Activated effector memory CD4-positive, alpha-beta T cell treated with Interleukin-2 at 50 U/mL for 16 hours (primary cell): Measurements from ENCODE around the gene DUSP16.
"Not testable (repeated sequence)": the region's sequence is repeated elsewhere in the genome, so short reads cannot be mapped to it uniquely, and the experiment has no call there.

Source experiments
- DNase-seq: peaks from one replicate; pipeline ENCODE4 v3.0.0-alpha.2; 2020

The DUSP16 gene

GRCh38 chr12:12519354-12519998, 43.2 kb downstream of the DUSP16 start:
- no peak for DNase-seq

DNA sequence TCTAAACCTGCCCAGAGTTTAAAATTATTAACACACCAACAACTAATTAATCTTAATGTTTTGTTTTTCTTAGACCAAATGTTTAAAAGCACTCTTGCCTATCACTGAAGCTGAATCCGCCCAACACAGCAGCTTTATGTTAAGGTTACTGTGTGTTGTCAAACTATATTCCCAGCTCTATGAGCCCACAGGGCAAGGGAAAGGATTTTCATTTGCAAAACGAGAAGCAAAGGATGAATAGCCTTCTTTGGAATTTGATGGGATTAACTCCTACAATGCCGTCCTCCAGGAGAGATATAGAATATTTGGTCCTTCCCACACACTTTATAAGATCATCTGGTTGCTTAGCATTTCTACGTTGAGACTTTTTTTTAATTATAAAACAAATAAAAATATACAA, 43.7 kb downstream of the DUSP16 start:
- no peak for DNase-seq

DNA sequence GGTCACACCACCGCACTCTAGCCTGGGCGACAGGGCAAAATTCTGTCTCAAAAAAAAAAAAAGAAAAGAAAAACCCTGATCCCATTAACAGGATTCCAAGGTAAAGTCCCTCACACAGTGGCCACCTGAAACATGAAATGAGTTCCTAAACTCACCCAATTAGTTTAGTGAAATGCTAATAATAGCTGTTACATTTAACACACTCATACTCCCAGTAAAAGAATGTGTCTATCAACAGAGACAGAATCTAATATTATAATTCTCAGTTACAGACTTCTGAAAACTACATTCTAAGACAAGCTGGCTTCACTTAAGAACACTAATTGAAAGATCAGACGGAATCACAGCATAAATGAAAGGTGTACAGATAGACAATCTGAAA, 44.2 kb downstream of the DUSP16 start:
- DNase-seq, result no peak

GRCh38 chr12:12513416-12514006, 49.2 kb downstream of the DUSP16 start:
- DNase-seq, result no peak

- no peak for DNase-seq
Measured at GRCh38 chr12:12511895-12512711, 50.6 kb downstream of the DUSP16 start.

GRCh38 chr12:12511021-12511783, 51.5 kb downstream of the DUSP16 start:
- no peak for DNase-seq

- no peak for DNase-seq
Measured at GRCh38 chr12:12510551-12510950, 52.1 kb downstream of the DUSP16 start.

DNA sequence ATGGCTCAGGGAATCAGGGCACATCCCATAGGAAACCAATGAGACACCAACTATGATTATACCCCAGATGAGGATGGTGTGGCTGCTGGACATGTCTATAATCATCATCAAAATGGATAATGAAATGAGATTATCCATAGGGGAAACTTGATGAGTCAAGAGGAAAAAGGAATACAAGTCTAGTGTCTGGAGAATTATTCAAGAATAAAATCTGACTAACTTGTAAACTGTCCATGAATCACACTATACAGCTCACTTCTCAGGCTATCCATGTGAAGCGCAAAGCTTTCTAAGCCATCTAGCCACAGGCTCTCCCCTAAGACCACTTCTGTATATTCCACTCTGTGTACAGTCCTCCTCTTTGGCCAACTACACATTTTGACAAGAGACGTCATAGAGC, 52.5 kb downstream of the DUSP16 start:
- DNase-seq, result no peak

DNA sequence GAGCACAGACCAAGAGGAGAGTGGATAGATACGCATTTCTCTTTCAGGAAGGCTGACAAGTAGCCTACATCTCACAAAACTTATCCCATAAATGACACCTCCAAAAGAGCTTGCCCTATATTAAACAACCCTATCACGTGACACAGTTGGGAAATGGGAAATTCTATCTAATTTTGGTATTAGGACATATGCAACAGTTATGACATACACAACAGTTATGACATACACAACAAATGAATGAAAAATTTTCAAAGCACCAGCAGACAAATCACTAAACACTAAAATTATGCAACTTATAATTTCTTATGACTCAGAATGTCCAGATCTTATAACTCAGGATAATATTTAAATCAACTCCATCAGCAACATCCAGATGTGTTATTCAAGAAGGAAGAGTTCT, 54.1 kb downstream of the DUSP16 start:
- no peak for DNase-seq

- no peak for DNase-seq
Measured at GRCh38 chr12:12507121-12507520, 55.5 kb downstream of the DUSP16 start.

DNA sequence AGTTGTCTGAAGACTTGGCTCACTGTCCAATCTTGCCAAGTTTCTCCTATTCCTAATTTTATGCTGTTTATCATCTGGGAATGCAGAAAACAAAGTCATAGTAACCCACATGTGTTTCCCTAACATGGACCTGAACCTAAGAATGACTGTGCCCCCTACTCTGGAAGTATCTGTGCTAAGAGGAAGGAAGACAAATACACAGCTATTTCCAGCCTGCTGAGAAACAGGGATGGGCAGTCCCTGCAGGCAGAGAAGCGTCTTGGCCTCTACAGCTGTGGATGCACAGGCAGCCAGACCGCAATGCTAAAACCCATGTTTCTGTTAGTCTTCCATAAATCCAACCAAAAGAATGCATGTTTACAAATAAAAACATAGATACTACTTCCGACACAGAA, 56.2 kb downstream of the DUSP16 start:
- DNase-seq, result no peak

DNA sequence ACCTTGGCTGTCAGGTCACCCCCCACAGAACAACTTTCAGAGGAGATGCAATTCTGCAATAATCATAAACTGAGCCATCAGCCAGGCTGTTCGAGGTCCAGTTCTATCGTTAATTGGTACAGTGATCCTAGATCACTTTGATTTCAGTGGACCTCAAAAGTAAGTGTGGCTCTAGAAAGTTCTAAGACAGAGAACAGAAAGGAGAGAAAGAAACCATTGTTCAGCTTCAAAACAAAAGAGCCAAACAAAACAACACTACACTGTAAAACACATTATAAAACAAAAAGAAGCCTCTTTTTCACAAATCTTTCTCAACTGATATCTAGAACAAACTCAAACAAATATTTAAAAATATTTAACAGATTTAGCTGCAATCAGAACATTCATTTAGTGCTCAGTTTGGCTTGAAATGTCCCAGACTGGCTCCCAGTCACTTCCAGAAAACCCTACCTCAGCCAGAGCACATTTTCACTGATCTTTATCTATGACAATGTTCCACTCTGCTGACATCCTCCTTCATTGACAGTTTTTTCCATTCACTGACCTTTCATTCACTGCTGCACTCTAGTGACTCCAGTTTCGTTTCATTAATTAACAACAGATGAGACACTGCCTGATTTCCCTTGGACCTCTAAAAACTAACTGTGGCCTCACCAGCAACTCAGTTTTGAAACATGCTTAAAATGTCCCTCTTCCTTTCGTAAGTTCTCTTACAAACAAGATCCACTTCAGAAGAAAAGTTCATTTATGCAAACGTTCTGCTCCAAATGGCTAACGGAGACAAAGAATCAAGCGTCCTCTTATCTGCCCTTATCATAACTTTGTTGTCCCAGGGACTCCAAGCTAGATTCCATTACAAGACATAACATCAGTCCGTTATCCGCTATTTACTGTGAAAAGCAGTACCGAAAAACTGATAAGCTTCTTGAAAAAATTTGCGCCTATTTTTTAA, 56.8 kb downstream of the DUSP16 start:
- DNase-seq, result no peak

GRCh38 chr12:12503384-12504078, 59.1 kb downstream of the DUSP16 start:
- peak; percentile 25 for DNase-seq

- no peak for DNase-seq
Measured at GRCh38 chr12:12502815-12503151, 59.9 kb downstream of the DUSP16 start.

- DNase-seq, result not testable (repeated sequence)
Measured at GRCh38 chr12:12502130-12502814, 60.4 kb downstream of the DUSP16 start.

- DNase-seq, result no peak
Measured at GRCh38 chr12:12501121-12501520, 61.5 kb downstream of the DUSP16 start.

- DNase-seq, result no peak
Measured at GRCh38 chr12:12499909-12500604, 62.6 kb downstream of the DUSP16 start.

DNA sequence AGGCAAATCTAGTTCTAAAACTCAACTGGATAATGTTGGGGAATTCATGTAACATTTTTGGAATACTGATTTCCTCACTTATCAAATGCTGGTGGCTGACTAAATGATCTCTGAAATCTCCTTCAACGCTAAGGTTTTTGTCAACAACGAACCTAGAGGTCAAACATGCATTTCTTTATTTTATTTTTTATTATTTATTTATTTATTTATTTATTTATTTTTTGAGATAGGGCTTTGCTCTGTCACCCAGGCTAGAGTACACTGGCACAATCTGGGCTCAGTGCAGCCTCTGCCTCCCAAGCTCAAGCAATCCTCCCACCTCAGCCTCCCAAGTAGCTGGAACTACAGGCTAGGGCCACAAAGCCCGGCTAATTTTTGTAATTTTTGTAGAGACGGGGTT, 64.5 kb downstream of the DUSP16 start:
- no peak for DNase-seq

- no peak for DNase-seq
Measured at GRCh38 chr12:12495536-12495935, 67.1 kb downstream of the DUSP16 start.

- no peak for DNase-seq
Measured at GRCh38 chr12:12492547-12492946, 70.1 kb downstream of the DUSP16 start.
